B cell (primary cell): ENCODE measurements around the gene ACBD4. TPM values are rescaled to one million over a fixed set of nuclear protein-coding genes. Genes with fewer than 3 reads are reported as not detected.

ENCODE experiments used
- ATAC-seq: fragments of 200-7000 bp; cut with Tn5 transposase; one replicate; pipeline ENCODE4 v1.10.0; 2021; ENCODE audit warnings: low read depth, mild to moderate bottlenecking, moderate number of reproducible peaks, moderate library complexity
- CTCF ChIA-PET: fragments of 350-600 bp; sonication (Branson Sonifier 250); formaldehyde crosslinking; loops from one replicate; lab custom pipeline; 2021; ENCODE audit warnings: antibody characterized with exemption, inconsistent platforms; lab: Charles Lee
- POLR2A ChIA-PET: fragments of 350-600 bp; sonication (Branson Sonifier 250); formaldehyde crosslinking; loops from one replicate; lab custom pipeline; 2021; ENCODE audit warnings: antibody characterized with exemption; lab: Charles Lee
- DNase-seq: peaks from one replicate; pipeline ENCODE4 v3.0.0; 2013
- H2AFZ ChIP-seq: 2 replicates; pipeline ENCODE4 v1.6.1; 2012; ENCODE audit warnings: mild to moderate bottlenecking, low read depth, low read length; ENCODE audit not compliant: insufficient read depth, poor library complexity, severe bottlenecking
- H3K27ac ChIP-seq, 2 donors: 1 replicate in 1 of 2; 2 replicates in 1 of 2; pipeline ENCODE4 v1.5.1; 2012 to 2013; ENCODE audit warnings: low read length in 2 of 2, mild to moderate bottlenecking in 2 of 2, moderate library complexity in 1 of 2
- H3K27me3 ChIP-seq, 4 experiments: fragments of 200-600 bp in 1 of 4; sonication (generic) in 1 of 4; replicated peaks in 1 of 4; 1 replicate in 2 of 4; 2 replicates in 2 of 4; pipeline versions ENCODE4 v1.6.1 to v1.7.0; 2013 to 2016; ENCODE audit warnings: low read length in 3 of 4, mild to moderate bottlenecking in 2 of 4, mixed read lengths in 1 of 4, moderate library complexity in 1 of 4; ENCODE audit not compliant: insufficient read depth in 4 of 4, control insufficient read depth in 3 of 4; ENCODE audit errors: control extremely low read depth in 1 of 4
- H3K36me3 ChIP-seq, 2 experiments: replicated peaks in 1 of 2; 1 replicate in 1 of 2; 2 replicates in 1 of 2; pipeline versions ENCODE4 v1.6.1 to v1.7.1; 2013; ENCODE audit warnings: low read length in 1 of 2; ENCODE audit not compliant: insufficient read depth in 2 of 2, control insufficient read depth in 1 of 2; ENCODE audit errors: control extremely low read depth in 1 of 2, extremely low read depth in 1 of 2
- H3K4me1 ChIP-seq, 2 donors: fragments of 200-600 bp in 1 of 2; sonication (generic) in 1 of 2; 1 replicate in 1 of 2; 2 replicates in 1 of 2; pipeline versions ENCODE4 v1.5.1 to v1.6.1; 2013 to 2017; ENCODE audit warnings: low read length in 2 of 2; ENCODE audit not compliant: control insufficient read depth in 2 of 2, insufficient read depth in 2 of 2
- H3K4me2 ChIP-seq: replicated peaks from 2 replicates; pipeline ENCODE3; 2012; ENCODE audit warnings: mild to moderate bottlenecking, low read depth, low read length; ENCODE audit not compliant: poor library complexity, severe bottlenecking
- H3K4me3 ChIP-seq, 5 experiments: fragments of 200-600 bp in 1 of 5; sonication (generic) in 1 of 5; 1 replicate in 3 of 5; 2 replicates in 2 of 5; pipeline versions ENCODE4 v1.5.1 to v1.7.0; 2011 to 2016; ENCODE audit warnings: low read length in 4 of 5, mild to moderate bottlenecking in 4 of 5, low read depth in 2 of 5, control low read depth in 1 of 5, moderate library complexity in 1 of 5; ENCODE audit not compliant: insufficient read depth in 1 of 5; ENCODE audit errors: control extremely low read depth in 1 of 5, extremely low read depth in 1 of 5
- H3K79me2 ChIP-seq: fragments of 200-600 bp; sonication (generic); one replicate; pipeline ENCODE4 v1.6.0; 2016; ENCODE audit warnings: low read length; ENCODE audit not compliant: control insufficient read depth, insufficient read depth
- H3K9ac ChIP-seq: fragments of 200-600 bp; sonication (generic); 2 replicates; pipeline ENCODE4 v1.6.1; 2017; ENCODE audit warnings: mild to moderate bottlenecking, low read length, moderate library complexity
- H3K9me3 ChIP-seq, 3 donors: one replicate each; pipeline versions ENCODE4 v1.6.1 to v1.7.1; 2013; ENCODE audit warnings: low read length in 2 of 3; ENCODE audit not compliant: control insufficient read depth in 2 of 3, insufficient read depth in 1 of 3; ENCODE audit errors: control extremely low read depth in 1 of 3
- H4K20me1 ChIP-seq: 2 replicates; pipeline ENCODE4 v1.6.0; 2012; ENCODE audit warnings: mild to moderate bottlenecking, low read length; ENCODE audit not compliant: insufficient read depth, control insufficient read depth, poor library complexity, severe bottlenecking
- H3K27ac Mint-ChIP-seq: one replicate; pipeline ENCODE4 v1.8.0; 2021; ENCODE audit warnings: mixed read lengths
- H3K27me3 Mint-ChIP-seq: one replicate; pipeline ENCODE4 v1.8.0; 2021; ENCODE audit warnings: mixed read lengths
- H3K4me1 Mint-ChIP-seq: one replicate; pipeline ENCODE4 v1.8.0; 2021; ENCODE audit warnings: mixed read lengths
- H3K4me3 Mint-ChIP-seq: one replicate; pipeline ENCODE4 v1.8.0; 2021; ENCODE audit warnings: mixed read lengths
- H3K9me3 Mint-ChIP-seq: one replicate; pipeline ENCODE4 v1.8.0; 2022; ENCODE audit warnings: mixed read lengths; ENCODE audit not compliant: insufficient read depth
- EZH2 ChIP-seq: IDR thresholded peaks from 2 replicates; pipeline ENCODE4 v1.6.1; 2012; ENCODE audit warnings: borderline replicate concordance, low read depth, mild to moderate bottlenecking, moderate library complexity, low read length; ENCODE audit not compliant: insufficient read depth, poor library complexity, severe bottlenecking
- WGBS: methylation state at CpG from one replicate; pipeline ENCODE4 v1.1.5; 2013; ENCODE audit warnings: missing lambda C conversion rate; ENCODE audit not compliant: insufficient coverage; 5-methylcytosine and 5-hydroxymethylcytosine counted together
- intact Hi-C: fragments of 100-400 bp; cut with micrococcal nuclease; formaldehyde crosslinking; loops from one replicate; pipeline ENCODE4 v1.10.0; 2022
- polyA plus RNA-seq: library from polyadenylated mRNA; depleted of rRNA; stranded (reverse); fragments of >200 nt; gene quantifications from 2 replicates; pipeline ENCODE4 v1.2.3, GENCODE V29; 2012
- total RNA-seq, 2 donors: library from RNA; stranded (reverse); fragments of 120-200 nt in 1 of 2; gene quantifications; 1 replicate in 1 of 2; 2 replicates in 1 of 2; pipeline versions ENCODE4 v1.2.3 to v1.2.4, GENCODE V29; 2013 to 2022
- TF ChIP-seq, protein P1 (sequence below): fragments of 200-600 bp; IDR thresholded peaks from one replicate; pipeline ENCODE4 v1.8.0; 2022; ENCODE audit warnings: antibody characterized with exemption, mild to moderate bottlenecking

The ACBD4 gene
- total and polyA plus RNA-seq, 2 donors (not counting 1 experiment from before 2014, with no cell fraction given): 36.8 to 39.4 TPM

DNA sequence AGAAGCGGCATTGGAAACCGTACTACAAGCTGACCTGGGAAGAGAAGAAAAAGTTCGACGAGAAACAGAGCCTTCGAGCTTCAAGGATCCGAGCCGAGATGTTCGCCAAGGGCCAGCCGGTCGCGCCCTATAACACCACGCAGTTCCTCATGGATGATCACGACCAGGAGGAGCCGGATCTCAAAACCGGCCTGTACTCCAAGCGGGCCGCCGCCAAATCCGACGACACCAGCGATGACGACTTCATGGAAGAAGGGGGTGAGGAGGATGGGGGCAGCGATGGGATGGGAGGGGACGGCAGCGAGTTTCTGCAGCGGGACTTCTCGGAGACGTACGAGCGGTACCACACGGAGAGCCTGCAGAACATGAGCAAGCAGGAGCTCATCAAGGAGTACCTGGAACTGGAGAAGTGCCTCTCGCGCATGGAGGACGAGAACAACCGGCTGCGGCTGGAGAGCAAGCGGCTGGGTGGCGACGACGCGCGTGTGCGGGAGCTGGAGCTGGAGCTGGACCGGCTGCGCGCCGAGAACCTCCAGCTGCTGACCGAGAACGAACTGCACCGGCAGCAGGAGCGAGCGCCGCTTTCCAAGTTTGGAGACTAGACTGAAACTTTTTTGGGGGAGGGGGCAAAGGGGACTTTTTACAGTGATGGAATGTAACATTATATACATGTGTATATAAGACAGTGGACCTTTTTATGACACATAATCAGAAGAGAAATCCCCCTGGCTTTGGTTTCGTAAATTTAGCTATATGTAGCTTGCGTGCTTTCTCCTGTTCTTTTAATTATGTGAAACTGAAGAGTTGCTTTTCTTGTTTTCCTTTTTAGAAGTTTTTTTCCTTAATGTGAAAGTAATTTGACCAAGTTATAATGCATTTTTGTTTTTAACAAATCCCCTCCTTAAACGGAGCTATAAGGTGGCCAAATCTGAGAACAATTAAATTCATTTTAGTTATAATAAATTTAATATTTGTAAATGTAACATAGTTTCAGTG lies 14.5 kb downstream of the ACBD4 start:
- Histone ChIP-seq H3K27me3 (no peaks in the 10 kb centered on the region), H2AFZ (peak overlapping the region; percentile 65), H3K9me3 (no peaks in the 10 kb centered on the region), H4K20me1 (peaks cover 23% of the 10 kb centered on the region), H3K79me2 (peaks cover 58% of the 10 kb centered on the region), H3K36me3 (no peaks in the 10 kb centered on the region), H3K4me1 (peaks cover 29 to 52% of the 10 kb centered on the region in 2 donors), H3K4me2 (peak overlapping the region; percentile 93), H3K27ac (peak overlapping the region; percentile 47 to 52), H3K9ac (peak overlapping the region; percentile 78), H3K4me3 (peak overlapping the region; percentile 69 to 96 (median 85))
- Mint-ChIP-seq H3K9me3 (no peaks in the 10 kb centered on the region), H3K27ac (peak overlapping the region; percentile 99), H3K4me3 (peak overlapping the region; percentile 91), H3K4me1 (peaks cover 51% of the 10 kb centered on the region), H3K27me3 (no peaks in the 10 kb centered on the region)
- ChIA-PET POLR2A (interaction anchor here (0.6 to 6.6 kb wide), 14 partner anchors 11 to 1789 kb away, joined by 3 to 246 read pairs (median 8); partner anchors contain the start of genes ACBD4, FMNL1 and HEXIM2), CTCF (interaction anchor here (0.6 to 7.5 kb wide), 19 partner anchors 10 to 245 kb away, joined by 3 to 242 read pairs (median 5); partner anchors contain the start of genes ACBD4, FMNL1, HEXIM2 and PLCD3)
- intact Hi-C loops: loop anchor here (1.0 to 5.0 kb wide), 5 partner anchors 23 to 1143 kb away; no protein-coding TSS in a partner anchor
- TF ChIP-seq, protein P1, sequence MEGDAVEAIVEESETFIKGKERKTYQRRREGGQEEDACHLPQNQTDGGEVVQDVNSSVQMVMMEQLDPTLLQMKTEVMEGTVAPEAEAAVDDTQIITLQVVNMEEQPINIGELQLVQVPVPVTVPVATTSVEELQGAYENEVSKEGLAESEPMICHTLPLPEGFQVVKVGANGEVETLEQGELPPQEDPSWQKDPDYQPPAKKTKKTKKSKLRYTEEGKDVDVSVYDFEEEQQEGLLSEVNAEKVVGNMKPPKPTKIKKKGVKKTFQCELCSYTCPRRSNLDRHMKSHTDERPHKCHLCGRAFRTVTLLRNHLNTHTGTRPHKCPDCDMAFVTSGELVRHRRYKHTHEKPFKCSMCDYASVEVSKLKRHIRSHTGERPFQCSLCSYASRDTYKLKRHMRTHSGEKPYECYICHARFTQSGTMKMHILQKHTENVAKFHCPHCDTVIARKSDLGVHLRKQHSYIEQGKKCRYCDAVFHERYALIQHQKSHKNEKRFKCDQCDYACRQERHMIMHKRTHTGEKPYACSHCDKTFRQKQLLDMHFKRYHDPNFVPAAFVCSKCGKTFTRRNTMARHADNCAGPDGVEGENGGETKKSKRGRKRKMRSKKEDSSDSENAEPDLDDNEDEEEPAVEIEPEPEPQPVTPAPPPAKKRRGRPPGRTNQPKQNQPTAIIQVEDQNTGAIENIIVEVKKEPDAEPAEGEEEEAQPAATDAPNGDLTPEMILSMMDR: no peak
- TF ChIP-seq EZH2: no peak
- under 1% methylated on average over 53 of the region's 56 CpGs for WGBS
- no peak for DNase-seq
- no peak for ATAC-seq
